Lower leg skin (tissue), 4 donors: ENCODE results near the gene BDH2. TPM values are rescaled to one million over a fixed set of nuclear protein-coding genes. Genes with fewer than 3 reads are reported as not detected.

Source experiments
- DNase-seq, 2 donors: peaks; one replicate each; pipeline ENCODE4 v3.0.0-alpha.2; 2019; ENCODE audit warnings: low spot score in 2 of 2
- H3K4me3 ChIP-seq: fragments of 200-600 bp; sonication (generic); 2 replicates; pipeline ENCODE4 v1.5.1; 2017; ENCODE audit warnings: mild to moderate bottlenecking, low read depth; ENCODE audit not compliant: poor library complexity, severe bottlenecking
- CTCF ChIP-seq, 3 donors: fragments of 450-650 bp; IDR thresholded peaks; one replicate each; pipeline ENCODE4 v1.5.1; 2016; ENCODE audit warnings: antibody characterized with exemption in 3 of 3, mild to moderate bottlenecking in 3 of 3, moderate library complexity in 2 of 3
- POLR2A ChIP-seq, 2 donors: fragments of 450-650 bp; IDR thresholded peaks; one replicate each; pipeline ENCODE4 v1.6.1; 2016 to 2017; ENCODE audit warnings: antibody characterized with exemption in 2 of 2, mild to moderate bottlenecking in 1 of 2, moderate library complexity in 1 of 2
- WGBS, 2 donors: methylation state at CpG; one replicate each; pipeline ENCODE4 v1.1.5; 2018; 5-methylcytosine and 5-hydroxymethylcytosine counted together
- intact Hi-C: fragments of 100-400 bp; cut with DNase I; formaldehyde crosslinking; loops from one replicate; pipeline ENCODE4 v1.15.0; 2023; ENCODE audit warnings: low total_unique reads
- total RNA-seq, 4 donors: library from RNA; depleted of rRNA; stranded (reverse); fragments of >200 nt; gene quantifications; one replicate each; pipeline ENCODE4 v1.1.0, GENCODE V29; 2016

Gene BDH2
- 10 to 100 TPM; 29.9 to 44.5 (median 38.9) TPM for total RNA-seq

GRCh38 chr4:103099691-103100392 lies at the start of gene BDH2:
BDH2 (minus strand) TSS chr4:103099834; CDS start chr4:103096254, 3,580 bp downstream.
- DNase-seq: peak in 1 of 2 donors; percentile 74
- 8% methylated on average over 11 of the region's 11 CpGs for WGBS, 2 donors
- intact Hi-C loops: loop anchor here (10.0 kb wide), 3 partner anchors 85 to 665 kb away; partner anchors contain the start of gene SLC9B1
- H3K4me3 ChIP-seq: peak within 1 kb of the TSS; percentile 7
- TF ChIP-seq POLR2A (IDR thresholded peaks at IDR 0.05) (no peak), CTCF (IDR thresholded peaks at IDR 0.05) (peak in 1 of 3 donors; percentile 20)

- 95 to 97% methylated on average over 4 of the region's 4 CpGs for WGBS, 2 donors
- intact Hi-C loops: no loop called here
- TF ChIP-seq POLR2A (IDR thresholded peaks at IDR 0.05) (no peak), CTCF (IDR thresholded peaks at IDR 0.05) (no peak)
- no peak for DNase-seq
- H3K4me3 ChIP-seq: no peak overlapping the region
Observed at GRCh38 chr4:103144926-103145325, 45.3 kb upstream of the BDH2 start.

- intact Hi-C loops: no loop called here
- 70 to 71% methylated on average over 1 of the region's 1 CpG for WGBS, 2 donors
- TF ChIP-seq POLR2A (IDR thresholded peaks at IDR 0.05): no peak
- no peak for TF ChIP-seq CTCF (IDR thresholded peaks at IDR 0.05)
- DNase-seq: no peak
- H3K4me3 ChIP-seq: no peak overlapping the region
Observed at GRCh38 chr4:103137446-103137827, 37.8 kb upstream of the BDH2 start.

- H3K4me3 ChIP-seq: no peak overlapping the region
- no peak for DNase-seq
- intact Hi-C loops: no loop called here
- no peak for TF ChIP-seq POLR2A (IDR thresholded peaks at IDR 0.05)
- TF ChIP-seq CTCF (IDR thresholded peaks at IDR 0.05): no peak
- 92 to 93% methylated on average over 1 of the region's 1 CpG for WGBS, 2 donors
Observed at GRCh38 chr4:103136671-103137445, 37.2 kb upstream of the BDH2 start.

GRCh38 chr4:103129174-103129573 lies 29.5 kb upstream of the BDH2 start:
- 97% methylated on average over 8 of the region's 8 CpGs for WGBS, 2 donors
- no peak overlapping the region for H3K4me3 ChIP-seq
- no peak for DNase-seq
- TF ChIP-seq POLR2A (IDR thresholded peaks at IDR 0.05): no peak
- no peak for TF ChIP-seq CTCF (IDR thresholded peaks at IDR 0.05)
- intact Hi-C loops: no loop called here
